NCI-H226 (cell line): ENCODE data around the gene GRID2.

Experiments used
- DNase-seq: peaks from one replicate; pipeline ENCODE4 v3.0.0-alpha.2; 2015

GRID2 gene

DNA sequence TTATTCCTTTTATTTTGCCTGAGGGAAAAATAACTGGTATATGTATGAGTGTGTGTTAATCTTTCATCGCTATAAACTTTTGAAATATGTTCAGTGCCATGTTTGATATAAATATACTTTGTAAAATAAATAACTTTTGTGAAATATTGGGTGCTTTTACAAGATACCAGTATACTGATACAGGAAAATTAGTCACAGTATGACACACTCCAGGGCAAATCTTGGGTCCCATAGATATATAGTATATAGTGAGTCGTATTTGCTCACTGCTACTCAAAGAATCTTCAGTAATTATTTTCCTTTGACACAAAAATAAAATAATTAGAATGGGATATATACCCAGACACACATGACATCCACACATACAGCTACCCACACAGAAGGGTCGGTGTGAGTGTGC lies 472.3 kb downstream of the GRID2 start:
- no peak for DNase-seq

DNA sequence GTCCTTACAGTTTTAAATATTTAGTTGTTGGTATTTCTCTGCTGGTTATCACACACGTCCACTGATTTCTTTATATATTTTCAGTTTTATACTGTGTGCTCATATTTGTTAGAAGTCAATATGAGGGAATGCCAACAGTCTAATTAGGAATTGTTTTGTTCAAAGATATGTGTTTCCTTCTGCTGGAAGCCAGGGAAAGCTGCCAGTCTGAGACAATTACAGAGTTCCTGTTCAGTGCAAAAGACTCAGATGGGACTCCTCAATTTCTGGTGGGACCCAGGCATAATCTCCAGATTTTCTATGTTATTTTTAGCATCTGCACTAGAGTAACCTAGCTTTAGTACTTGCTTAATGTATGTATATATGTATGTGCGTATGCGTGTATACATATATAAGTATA lies 486.0 kb downstream of the GRID2 start:
- DNase-seq = no peak

DNA sequence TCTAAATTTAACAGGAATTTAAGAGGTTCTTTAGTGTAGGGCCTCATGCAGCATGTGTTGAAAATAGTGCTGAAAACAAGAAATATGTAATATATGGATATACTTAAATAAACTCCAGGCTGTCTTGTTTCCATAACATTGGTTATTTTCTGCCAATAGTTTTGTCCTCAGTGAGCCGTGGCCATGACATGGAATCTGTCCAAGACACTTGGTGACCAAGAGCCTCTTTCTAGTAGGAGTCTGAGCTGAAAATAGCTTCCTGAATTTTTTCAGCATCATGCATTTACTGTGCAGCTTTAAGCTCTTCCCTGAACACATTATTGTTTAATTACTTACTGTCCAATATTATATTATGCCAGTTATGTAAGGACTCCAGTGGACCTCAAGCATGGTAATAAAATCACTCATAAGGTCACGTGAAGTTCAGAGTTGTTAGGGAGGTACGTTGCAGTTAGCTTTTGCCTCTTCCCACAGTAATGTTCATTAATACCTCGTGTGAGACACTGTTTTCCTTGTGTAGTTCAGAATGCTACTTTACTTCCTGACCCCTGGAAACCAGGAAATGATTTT lies 488.2 kb downstream of the GRID2 start:
- DNase-seq = no peak

DNA sequence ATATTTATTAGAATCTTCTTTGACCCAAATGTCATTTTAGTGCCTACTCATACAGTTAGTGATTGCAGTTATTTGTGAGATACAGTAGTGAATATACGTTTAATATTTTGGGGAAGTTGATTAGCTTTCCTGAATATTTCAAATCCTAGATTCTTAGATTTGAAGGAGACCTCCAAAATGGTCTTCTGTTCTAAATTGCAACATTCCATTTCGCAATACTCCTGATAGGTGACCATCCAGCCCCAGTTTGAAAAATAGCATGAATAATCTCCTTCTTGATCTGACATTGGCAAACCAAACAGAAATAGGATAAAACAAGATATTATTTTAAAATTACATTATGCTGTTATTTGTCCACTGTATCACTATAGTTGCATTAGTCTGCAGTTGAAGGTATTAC lies 505.6 kb downstream of the GRID2 start:
- no peak for DNase-seq

DNA sequence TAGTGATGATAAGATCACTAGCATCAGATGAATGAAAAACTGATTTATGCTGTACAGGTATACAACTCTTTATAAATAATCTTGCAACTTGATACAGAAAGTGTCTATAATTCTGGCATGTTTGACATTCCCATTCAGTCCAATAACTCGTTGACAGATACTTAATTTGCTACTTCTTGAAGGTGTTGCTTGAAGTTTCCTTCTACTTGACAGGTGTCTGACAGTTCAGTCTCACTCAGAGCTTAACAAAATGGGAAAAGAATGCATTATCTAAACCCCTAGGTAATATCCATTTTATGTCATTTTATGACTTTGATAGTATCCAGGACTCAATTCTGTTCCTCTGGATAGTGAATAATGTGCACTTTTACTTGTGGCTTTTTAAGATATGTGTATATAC lies 508.9 kb downstream of the GRID2 start:
- no peak for DNase-seq

DNA sequence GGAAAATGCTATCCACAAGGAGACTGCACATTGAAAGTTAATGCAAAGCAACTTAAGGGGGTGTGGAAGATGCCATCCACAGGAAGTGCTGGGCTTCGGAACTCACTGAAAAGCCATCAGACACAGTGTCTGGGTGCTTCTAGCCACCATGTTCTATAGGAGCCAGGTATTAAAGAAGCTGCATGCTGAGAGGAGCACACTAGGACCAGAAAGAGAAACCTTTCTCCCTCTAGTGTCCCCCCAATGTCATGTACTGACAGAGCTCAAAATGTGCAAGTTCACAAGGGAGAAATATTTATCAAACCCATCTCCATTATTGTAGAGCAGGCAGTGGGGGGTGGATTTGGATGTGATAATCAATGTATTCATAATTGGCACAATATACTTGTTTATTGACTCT lies 510.9 kb downstream of the GRID2 start:
- DNase-seq = no peak

DNA sequence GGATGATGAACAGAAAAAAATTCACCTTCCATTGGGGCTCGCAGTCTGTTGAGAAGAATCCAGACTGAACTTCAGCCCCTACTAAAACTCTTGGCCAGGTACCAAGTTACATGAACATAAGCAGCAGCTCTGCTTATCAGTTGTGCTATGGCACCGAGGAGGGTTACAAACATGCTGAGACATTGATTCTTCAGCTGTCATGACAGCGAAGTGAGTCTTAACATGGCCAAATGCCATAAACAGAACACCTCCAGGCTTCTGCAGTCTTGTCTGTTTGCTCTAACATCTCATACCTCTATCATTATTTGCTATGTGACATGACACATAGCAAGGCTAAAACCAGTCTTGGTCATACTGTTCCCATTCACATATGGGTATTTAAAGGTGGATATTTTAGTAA lies 521.5 kb downstream of the GRID2 start:
- no peak for DNase-seq

DNA sequence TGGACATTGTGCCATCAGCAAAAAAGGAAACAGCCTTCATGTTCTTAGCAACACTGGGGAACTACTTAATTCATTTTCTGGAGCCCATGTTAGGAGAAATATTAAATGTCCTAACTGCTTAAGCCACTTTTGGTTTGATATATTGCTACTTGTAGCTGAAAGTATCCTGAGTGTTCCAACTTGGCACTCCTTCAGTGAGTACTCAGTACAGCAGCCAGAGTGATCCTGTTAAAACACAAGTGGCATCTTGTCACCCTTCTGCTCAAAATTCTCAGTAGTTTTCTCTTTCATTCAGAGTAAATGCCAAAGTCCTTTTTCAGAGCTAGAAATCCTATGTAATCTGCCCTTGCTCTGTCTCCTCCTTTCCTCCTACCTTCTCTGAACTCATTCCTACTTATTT lies 522.0 kb downstream of the GRID2 start:
- DNase-seq = no peak

DNA sequence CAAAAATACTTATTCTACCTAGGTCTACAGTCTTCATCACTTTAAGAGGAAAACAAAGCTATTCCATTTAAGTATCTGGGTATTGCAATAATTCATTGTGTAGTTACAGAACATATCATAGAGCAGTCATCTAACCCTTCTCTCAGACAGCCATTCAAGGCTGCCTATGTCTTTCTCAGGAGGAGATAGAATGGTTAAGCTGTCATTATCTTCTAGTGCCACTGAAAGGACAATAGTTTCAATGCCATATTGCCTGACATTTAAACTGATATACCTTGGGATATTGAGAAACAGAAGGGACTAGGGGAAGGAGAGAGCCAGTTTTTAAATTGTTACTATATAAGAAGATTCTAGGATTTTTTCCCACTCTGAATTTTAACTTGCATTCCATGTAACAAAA lies 527.0 kb downstream of the GRID2 start:
- DNase-seq = no peak

DNA sequence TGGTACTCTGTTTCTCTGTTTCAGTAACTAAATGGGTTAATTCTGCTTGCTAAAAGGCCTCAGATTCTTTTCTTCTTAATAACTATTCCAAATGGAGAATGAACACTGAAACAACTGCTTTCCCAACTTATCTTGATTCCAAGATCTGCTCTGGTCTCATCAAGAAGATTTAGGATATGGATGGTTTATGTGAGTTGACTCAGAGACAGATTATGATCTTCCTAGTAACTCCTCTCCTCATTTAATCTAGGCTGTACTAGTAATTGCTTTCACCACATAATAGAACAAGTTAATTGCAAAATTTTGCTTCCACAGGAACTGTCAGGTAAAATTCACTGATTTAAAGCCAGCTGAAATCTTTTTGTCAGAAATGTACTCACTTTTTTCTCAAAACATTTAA lies 537.1 kb downstream of the GRID2 start:
- no peak for DNase-seq

DNA sequence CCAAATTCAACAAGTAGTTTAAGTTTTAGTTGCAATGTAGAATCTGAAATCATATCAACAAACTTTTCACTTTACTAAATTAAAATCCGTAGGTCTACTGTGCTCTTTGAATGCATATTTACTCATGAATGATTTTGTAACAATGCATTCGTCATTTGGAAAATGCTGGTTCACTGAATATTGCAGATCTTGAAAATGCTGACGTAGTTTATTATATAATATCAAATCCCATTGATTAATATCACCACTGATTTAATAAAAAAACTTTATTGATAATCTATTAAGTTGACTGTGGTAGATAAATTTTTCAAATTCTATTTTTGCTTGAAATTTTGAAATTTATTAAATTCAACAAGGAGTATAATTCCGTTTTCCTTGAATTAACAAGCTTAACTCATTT lies 540.0 kb downstream of the GRID2 start:
- DNase-seq = no peak

DNA sequence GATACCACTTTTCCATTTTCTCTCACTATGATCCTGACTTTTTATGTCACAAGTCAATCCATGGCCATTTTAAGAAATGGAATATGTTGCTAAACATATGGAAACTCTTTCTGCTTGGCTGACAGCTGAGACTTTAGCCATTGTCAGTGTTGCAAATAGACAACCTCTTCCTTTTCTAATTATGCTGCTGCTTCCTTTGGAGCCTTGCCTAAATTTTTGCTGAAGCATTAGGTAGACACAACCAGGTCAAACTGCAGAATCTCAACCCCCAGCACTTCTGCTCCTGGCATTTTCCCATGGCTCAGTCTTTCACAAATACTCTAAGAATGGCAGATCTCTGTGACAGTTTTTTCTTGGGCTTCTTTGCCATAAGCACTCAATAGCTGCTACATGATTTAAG lies 543.3 kb downstream of the GRID2 start:
- DNase-seq = no peak

DNA sequence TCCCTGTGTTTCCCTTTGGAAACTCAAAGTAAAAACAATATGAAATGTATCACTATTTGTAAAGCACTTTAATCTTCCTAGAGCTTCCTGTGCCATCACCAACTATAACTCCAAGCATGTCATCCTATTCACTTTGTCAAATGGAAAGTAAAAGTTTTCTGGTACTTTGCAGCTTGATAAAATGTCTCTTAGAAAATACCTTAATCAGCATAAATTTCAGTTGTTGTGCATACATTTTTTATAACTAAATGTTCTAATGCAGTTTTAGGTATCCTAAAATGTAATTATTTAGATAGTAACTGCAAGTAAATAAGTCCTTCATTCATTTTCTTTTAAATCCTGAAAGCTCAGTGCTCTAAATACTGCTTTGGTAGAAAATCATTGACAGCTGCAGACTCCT lies 558.7 kb downstream of the GRID2 start:
- DNase-seq = no peak

DNA sequence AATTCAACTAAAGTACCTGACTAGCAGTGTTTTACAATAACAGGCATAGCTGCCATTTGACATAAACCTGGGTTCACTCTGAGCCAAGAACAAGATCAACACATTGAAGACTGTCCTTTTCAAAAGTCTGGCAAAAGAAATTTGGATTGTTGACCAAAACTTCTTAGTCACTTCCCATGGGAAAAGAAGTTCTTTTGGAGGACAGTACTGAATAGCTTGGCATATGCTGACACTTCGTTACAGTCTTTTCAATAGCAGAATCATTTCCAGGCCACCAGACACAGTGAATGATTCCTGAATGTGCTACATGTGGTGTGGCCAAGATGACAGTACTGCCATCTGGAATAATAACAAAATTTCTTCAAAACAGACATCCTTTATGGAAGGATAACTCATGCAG lies 560.3 kb downstream of the GRID2 start:
- no peak for DNase-seq

DNA sequence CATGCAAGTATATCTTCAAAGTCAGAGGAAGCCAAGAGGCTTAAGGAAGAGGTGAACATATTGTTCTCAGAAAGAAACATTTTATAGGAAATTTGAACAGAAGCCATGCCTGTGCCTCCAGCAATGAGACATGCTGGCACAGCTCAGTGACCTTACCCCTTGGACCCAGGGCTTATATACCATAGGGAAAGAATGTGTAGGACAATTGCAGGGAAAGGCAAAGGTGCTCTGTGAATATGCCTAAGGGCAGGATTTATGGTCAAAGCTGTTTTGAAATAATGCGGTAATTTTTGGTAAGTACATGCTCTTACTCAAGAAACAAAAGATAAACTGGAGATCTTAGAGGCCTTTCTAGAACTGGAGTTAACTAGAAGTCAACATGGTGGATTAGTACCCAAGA lies 568.8 kb downstream of the GRID2 start:
- no peak for DNase-seq

DNA sequence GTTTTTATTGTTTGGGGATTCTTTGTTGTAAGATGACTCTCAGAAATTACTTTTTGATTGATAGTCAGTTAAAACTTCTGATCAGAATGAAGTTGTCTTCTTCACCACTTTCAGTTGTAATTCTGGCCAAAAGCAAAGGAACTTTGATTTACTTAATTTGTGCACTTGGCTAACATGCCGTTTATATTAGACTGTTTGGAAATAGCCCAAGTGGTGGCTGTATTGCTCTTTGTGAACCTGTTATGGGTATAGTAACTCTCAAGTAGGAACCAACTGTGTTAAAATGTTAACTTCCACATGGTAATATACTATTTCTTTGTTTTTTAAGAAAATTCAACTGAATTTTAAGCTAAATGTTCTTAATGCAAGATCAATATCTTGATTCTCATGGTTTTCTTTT lies 581.9 kb downstream of the GRID2 start:
- no peak for DNase-seq

DNA sequence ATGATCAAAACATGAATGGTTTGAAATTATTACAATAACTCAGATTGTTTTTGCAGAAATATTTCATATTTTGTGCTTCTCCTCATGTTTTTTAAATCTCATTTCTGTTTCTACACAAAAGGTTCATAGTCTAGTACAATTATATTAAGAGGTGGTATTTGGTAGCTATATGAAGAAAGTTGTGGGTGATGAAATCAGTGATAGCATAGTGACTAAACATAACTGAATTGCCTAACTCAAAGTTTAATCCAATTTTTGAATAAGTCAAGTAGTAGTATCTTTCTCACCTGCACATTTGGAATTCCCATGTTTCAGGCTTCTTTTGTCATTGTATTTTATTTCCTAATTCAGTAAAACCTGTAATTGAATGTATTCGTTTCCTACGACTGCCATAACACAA lies 648.7 kb downstream of the GRID2 start:
- DNase-seq = no peak

DNA sequence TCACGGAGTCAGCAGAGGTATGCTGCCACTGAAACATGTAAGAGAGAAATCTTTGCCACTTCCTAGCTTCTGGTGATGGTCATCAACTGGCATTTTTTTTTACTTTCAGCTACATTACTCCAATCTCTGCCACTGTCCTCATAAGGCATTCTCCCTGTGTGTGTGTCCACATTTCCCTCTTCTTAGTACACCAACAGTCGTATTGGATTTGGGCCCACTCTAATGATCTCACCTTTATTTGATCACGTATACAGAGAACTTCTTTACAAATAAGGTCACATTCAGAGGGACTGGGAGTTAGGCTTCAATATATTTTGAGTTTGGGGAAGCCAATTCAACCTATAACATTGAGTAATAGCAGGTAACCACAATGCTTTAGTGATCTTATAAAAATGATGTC lies 649.1 kb downstream of the GRID2 start:
- no peak for DNase-seq

DNA sequence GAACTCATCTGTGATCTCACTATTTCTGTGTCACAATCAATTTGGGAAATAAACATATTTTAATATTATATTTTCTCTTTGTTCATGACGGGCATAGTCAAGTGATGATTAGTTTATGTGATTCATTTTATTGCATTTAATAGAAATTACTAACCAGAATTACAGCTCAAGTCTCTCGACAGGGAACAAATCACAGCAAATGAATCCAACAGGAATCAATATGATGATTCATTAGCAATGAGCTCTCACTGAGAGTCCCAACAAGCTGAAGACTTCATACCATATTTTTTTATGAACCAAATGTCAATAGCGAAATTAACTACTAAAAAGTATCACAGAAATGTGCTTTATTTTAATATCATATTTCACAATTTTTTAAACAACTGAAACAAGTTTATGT lies 649.7 kb downstream of the GRID2 start:
- DNase-seq = no peak

DNA sequence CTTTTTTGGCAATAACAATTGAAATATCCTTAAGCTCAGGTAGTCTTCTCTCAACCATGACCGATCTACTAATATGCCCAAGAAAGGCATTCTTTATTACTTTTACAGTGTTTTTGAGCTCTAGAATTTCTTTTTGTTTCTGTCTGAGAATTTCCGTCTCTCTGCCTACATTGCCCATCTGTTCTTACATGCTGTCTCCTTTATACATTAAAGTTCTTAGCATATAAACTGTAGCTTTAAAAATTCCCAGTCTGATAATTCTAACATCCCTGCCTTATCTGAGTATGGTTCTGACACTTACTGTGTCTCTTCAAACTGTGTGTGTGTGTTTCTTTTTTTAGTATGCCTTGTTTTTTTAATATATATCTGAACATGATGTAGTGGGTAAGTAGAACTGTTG lies 658.1 kb downstream of the GRID2 start:
- no peak for DNase-seq

DNA sequence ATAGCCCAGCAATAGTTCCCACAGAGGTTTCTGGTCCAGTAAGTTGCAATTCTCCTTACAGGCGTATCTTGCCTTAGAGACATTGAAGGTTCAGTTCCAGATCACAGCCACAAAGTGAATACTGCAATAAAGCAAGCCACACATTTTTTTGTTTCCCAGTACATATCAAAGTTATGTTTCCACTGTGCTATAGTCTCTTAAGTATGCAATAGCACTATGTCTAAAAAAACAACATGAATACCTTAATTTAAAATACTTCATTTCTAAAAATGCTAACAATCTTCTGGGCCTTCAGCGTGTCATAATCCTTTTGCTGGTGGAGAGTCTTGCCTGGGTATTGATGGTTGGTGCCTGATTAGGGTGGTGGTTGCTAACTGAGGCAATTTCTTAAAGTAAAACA lies 659.1 kb downstream of the GRID2 start:
- no peak for DNase-seq

DNA sequence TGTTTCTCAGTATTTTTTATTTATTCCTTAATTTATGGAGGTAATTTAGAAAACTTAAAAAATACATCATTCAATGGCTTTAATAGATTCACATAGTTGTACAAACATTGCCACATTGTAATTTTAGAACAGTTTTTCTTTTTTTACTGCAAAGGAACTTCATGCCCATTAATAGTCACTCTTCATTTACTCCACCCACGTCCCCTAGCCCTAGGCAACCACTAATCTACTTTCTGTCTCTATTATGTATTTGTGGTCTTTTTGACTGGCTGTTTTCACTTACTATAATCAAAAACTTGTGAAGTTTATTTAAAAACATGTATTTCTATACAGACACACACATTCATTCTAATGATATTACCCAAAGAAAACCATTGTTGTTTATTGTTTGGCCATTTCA lies 664.8 kb downstream of the GRID2 start:
- no peak for DNase-seq

DNA sequence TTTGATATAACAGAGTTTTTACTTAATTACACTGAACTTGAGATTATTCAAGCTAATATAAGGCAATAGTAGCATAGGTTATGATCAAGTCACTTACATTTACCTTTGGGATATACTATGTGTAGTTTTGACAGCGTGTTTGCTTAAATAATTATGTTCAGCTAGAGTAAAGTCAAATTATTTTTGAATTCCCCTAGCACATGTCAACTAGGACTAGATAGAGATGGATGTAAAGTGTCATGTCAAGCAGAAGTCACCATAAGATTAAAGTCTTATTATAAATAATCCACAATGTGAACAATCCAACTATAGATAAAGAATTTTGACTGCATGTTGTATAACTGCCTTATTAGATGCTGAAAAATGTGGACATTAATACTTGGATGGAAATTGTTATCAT lies 665.2 kb downstream of the GRID2 start:
- no peak for DNase-seq

DNA sequence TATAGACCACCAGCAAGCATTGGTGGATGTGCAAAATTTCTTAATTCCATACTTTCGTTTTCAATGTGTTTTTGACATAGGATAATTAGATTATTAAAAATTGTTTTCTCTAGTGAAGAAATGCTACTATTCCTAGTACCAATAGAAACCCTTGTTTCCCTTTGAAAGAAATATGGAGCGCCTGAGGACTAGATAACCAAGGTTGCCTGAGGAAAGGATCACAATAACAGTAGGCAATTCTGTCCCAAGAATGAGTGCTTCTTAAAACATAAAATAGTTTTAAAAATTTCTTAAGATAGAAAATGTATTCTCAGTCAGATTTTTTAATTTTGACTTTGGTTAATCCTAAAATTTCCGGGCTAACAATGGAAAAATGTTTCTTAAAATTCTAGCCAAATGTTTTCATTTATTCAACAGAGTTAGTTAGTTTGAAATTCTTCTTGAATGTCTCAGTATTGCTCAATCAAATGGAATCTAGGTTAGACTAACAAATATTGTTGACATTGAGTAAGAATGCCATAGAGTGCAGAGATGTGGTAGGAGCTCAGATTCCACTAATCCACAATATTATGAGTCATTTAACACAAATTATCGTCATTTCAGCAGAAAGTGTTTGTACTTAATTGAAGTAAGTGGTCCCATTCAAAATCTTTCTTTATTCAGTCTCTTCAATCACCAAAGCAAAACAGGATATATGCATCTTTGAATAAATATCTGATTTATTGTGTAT lies 666.0 kb downstream of the GRID2 start:
- DNase-seq = peak; percentile 86

DNA sequence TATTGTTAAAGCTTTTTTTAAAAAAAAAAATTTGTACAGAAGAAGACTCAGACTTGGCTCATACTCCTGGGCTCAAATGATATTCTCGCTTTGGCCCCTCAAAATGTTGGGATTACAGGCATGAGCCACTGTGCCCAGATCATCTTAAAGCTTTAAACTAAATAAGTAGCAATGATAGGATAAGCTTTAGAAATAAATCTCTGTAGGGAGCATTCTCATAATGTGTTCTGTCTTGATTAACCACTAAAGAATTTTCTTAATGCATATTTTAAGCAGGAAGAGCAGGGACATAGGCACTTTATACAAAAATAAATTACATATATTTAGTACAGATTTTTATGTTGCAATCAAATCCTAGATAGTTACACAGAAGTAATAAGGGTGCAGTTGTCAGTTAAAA lies 667.2 kb downstream of the GRID2 start:
- no peak for DNase-seq
